ENCODE results near the gene PTPRT.

The PTPRT gene

GRCh38 chr20:42309050-42309449 is 880.7 kb downstream of the PTPRT start:
- H3K4me3 ChIP-seq (ENCODE audit: low read length in 2 of 2): no peak overlapping the region
- H3K9me3 ChIP-seq (ENCODE audit: control insufficient read depth in 2 of 2, low read length in 2 of 2): no peaks in the 10 kb centered on the region
- H3K36me3 ChIP-seq (ENCODE audit: control insufficient read depth in 2 of 2, insufficient read depth in 2 of 2, low read length in 2 of 2): no peaks in the 10 kb centered on the region
- H3K27me3 ChIP-seq (ENCODE audit: control insufficient read depth in 2 of 2, insufficient read depth in 2 of 2, low read length in 2 of 2): no peaks in the 10 kb centered on the region
- no peaks in the 10 kb centered on the region for H3K4me1 ChIP-seq (ENCODE audit: control insufficient read depth in 2 of 2, insufficient read depth in 2 of 2, low read length in 2 of 2)
- H3K9ac ChIP-seq (ENCODE audit: low read depth in 1 of 2, low read length in 2 of 2): no peak overlapping the region
- no peak overlapping the region for H3K27ac ChIP-seq (ENCODE audit: low read depth in 2 of 2, low read length in 2 of 2)

- H3K4me1 ChIP-seq (ENCODE audit: control insufficient read depth in 2 of 2, insufficient read depth in 2 of 2, low read length in 2 of 2): no peaks in the 10 kb centered on the region
- H3K9me3 ChIP-seq (ENCODE audit: control insufficient read depth in 2 of 2, low read length in 2 of 2): no peaks in the 10 kb centered on the region
- H3K36me3 ChIP-seq (ENCODE audit: control insufficient read depth in 2 of 2, insufficient read depth in 2 of 2, low read length in 2 of 2): no peaks in the 10 kb centered on the region
- H3K27me3 ChIP-seq (ENCODE audit: control insufficient read depth in 2 of 2, insufficient read depth in 2 of 2, low read length in 2 of 2): no peaks in the 10 kb centered on the region
- H3K27ac ChIP-seq (ENCODE audit: low read depth in 2 of 2, low read length in 2 of 2): no peak overlapping the region
- H3K4me3 ChIP-seq (ENCODE audit: low read length in 2 of 2): no peak overlapping the region
- H3K9ac ChIP-seq (ENCODE audit: low read depth in 1 of 2, low read length in 2 of 2): no peak overlapping the region
Measured at GRCh38 chr20:42308171-42308570, 881.5 kb downstream of the PTPRT start.

- Histone ChIP-seq H3K4me1 (ENCODE audit: control insufficient read depth in 2 of 2, insufficient read depth in 2 of 2, low read length in 2 of 2) (no peaks in the 10 kb centered on the region), H3K27me3 (ENCODE audit: control insufficient read depth in 2 of 2, insufficient read depth in 2 of 2, low read length in 2 of 2) (no peaks in the 10 kb centered on the region), H3K9ac (ENCODE audit: low read depth in 1 of 2, low read length in 2 of 2) (no peak overlapping the region), H3K27ac (ENCODE audit: low read depth in 2 of 2, low read length in 2 of 2) (no peak overlapping the region), H3K36me3 (ENCODE audit: control insufficient read depth in 2 of 2, insufficient read depth in 2 of 2, low read length in 2 of 2) (no peaks in the 10 kb centered on the region), H3K4me3 (ENCODE audit: low read length in 2 of 2) (no peak overlapping the region), H3K9me3 (ENCODE audit: control insufficient read depth in 2 of 2, low read length in 2 of 2) (no peaks in the 10 kb centered on the region)
Measured at GRCh38 chr20:42295592-42295991, 894.1 kb downstream of the PTPRT start.

- Histone ChIP-seq H3K4me3 (ENCODE audit: low read length in 2 of 2) (no peak overlapping the region), H3K36me3 (ENCODE audit: control insufficient read depth in 2 of 2, insufficient read depth in 2 of 2, low read length in 2 of 2) (no peaks in the 10 kb centered on the region), H3K9ac (ENCODE audit: low read depth in 1 of 2, low read length in 2 of 2) (no peak overlapping the region), H3K4me1 (ENCODE audit: control insufficient read depth in 2 of 2, insufficient read depth in 2 of 2, low read length in 2 of 2) (no peaks in the 10 kb centered on the region), H3K27me3 (ENCODE audit: control insufficient read depth in 2 of 2, insufficient read depth in 2 of 2, low read length in 2 of 2) (no peaks in the 10 kb centered on the region), H3K27ac (ENCODE audit: low read depth in 2 of 2, low read length in 2 of 2) (no peak overlapping the region), H3K9me3 (ENCODE audit: control insufficient read depth in 2 of 2, low read length in 2 of 2) (no peaks in the 10 kb centered on the region)
Measured at GRCh38 chr20:42294976-42295375, 894.7 kb downstream of the PTPRT start.

GRCh38 chr20:42281801-42282200 is 907.9 kb downstream of the PTPRT start:
- Histone ChIP-seq H3K27ac (ENCODE audit: low read depth in 2 of 2, low read length in 2 of 2) (no peak overlapping the region), H3K27me3 (ENCODE audit: control insufficient read depth in 2 of 2, insufficient read depth in 2 of 2, low read length in 2 of 2) (no peaks in the 10 kb centered on the region), H3K36me3 (ENCODE audit: control insufficient read depth in 2 of 2, insufficient read depth in 2 of 2, low read length in 2 of 2) (no peaks in the 10 kb centered on the region)

GRCh38 chr20:42276718-42277602 is 912.7 kb downstream of the PTPRT start:
- Histone ChIP-seq H3K36me3 (ENCODE audit: control insufficient read depth in 2 of 2, insufficient read depth in 2 of 2, low read length in 2 of 2) (no peaks in the 10 kb centered on the region), H3K4me1 (ENCODE audit: control insufficient read depth in 2 of 2, insufficient read depth in 2 of 2, low read length in 2 of 2) (no peaks in the 10 kb centered on the region), H3K9ac (ENCODE audit: low read depth in 1 of 2, low read length in 2 of 2) (no peak overlapping the region), H3K9me3 (ENCODE audit: control insufficient read depth in 2 of 2, low read length in 2 of 2) (no peaks in the 10 kb centered on the region), H3K27ac (ENCODE audit: low read depth in 2 of 2, low read length in 2 of 2) (no peak overlapping the region), H3K27me3 (ENCODE audit: control insufficient read depth in 2 of 2, insufficient read depth in 2 of 2, low read length in 2 of 2) (no peaks in the 10 kb centered on the region), H3K4me3 (ENCODE audit: low read length in 2 of 2) (no peak overlapping the region)

More at GRCh38 chr20:42281801-42282200, 907.9 kb downstream of the PTPRT start:
- Histone ChIP-seq H3K9ac (ENCODE audit: low read depth in 1 of 2, low read length in 2 of 2) (no peak overlapping the region), H3K9me3 (ENCODE audit: control insufficient read depth in 2 of 2, low read length in 2 of 2) (no peaks in the 10 kb centered on the region), H3K4me3 (ENCODE audit: low read length in 2 of 2) (no peak overlapping the region), H3K4me1 (ENCODE audit: control insufficient read depth in 2 of 2, insufficient read depth in 2 of 2, low read length in 2 of 2) (no peaks in the 10 kb centered on the region)

GRCh38 chr20:42274986-42275385 is 914.7 kb downstream of the PTPRT start:
- no peaks in the 10 kb centered on the region for H3K4me1 ChIP-seq (ENCODE audit: control insufficient read depth in 2 of 2, insufficient read depth in 2 of 2, low read length in 2 of 2)
- H3K27ac ChIP-seq (ENCODE audit: low read depth in 2 of 2, low read length in 2 of 2): no peak overlapping the region
- H3K36me3 ChIP-seq (ENCODE audit: control insufficient read depth in 2 of 2, insufficient read depth in 2 of 2, low read length in 2 of 2): no peaks in the 10 kb centered on the region
- no peaks in the 10 kb centered on the region for H3K27me3 ChIP-seq (ENCODE audit: control insufficient read depth in 2 of 2, insufficient read depth in 2 of 2, low read length in 2 of 2)
- no peak overlapping the region for H3K4me3 ChIP-seq (ENCODE audit: low read length in 2 of 2)
- no peaks in the 10 kb centered on the region for H3K9me3 ChIP-seq (ENCODE audit: control insufficient read depth in 2 of 2, low read length in 2 of 2)
- no peak overlapping the region for H3K9ac ChIP-seq (ENCODE audit: low read depth in 1 of 2, low read length in 2 of 2)

- H3K36me3 ChIP-seq (ENCODE audit: control insufficient read depth in 2 of 2, insufficient read depth in 2 of 2, low read length in 2 of 2): no peaks in the 10 kb centered on the region
- no peaks in the 10 kb centered on the region for H3K4me1 ChIP-seq (ENCODE audit: control insufficient read depth in 2 of 2, insufficient read depth in 2 of 2, low read length in 2 of 2)
- H3K27ac ChIP-seq (ENCODE audit: low read depth in 2 of 2, low read length in 2 of 2): no peak overlapping the region
- H3K9ac ChIP-seq (ENCODE audit: low read depth in 1 of 2, low read length in 2 of 2): no peak overlapping the region
- no peaks in the 10 kb centered on the region for H3K9me3 ChIP-seq (ENCODE audit: control insufficient read depth in 2 of 2, low read length in 2 of 2)
- H3K4me3 ChIP-seq (ENCODE audit: low read length in 2 of 2): no peak overlapping the region
- H3K27me3 ChIP-seq (ENCODE audit: control insufficient read depth in 2 of 2, insufficient read depth in 2 of 2, low read length in 2 of 2): no peaks in the 10 kb centered on the region
Measured at GRCh38 chr20:42272516-42272915, 917.2 kb downstream of the PTPRT start.

- no peak overlapping the region for H3K27ac ChIP-seq (ENCODE audit: low read depth in 2 of 2, low read length in 2 of 2)
- no peaks in the 10 kb centered on the region for H3K9me3 ChIP-seq (ENCODE audit: control insufficient read depth in 2 of 2, low read length in 2 of 2)
- H3K4me1 ChIP-seq (ENCODE audit: control insufficient read depth in 2 of 2, insufficient read depth in 2 of 2, low read length in 2 of 2): no peaks in the 10 kb centered on the region
- no peaks in the 10 kb centered on the region for H3K36me3 ChIP-seq (ENCODE audit: control insufficient read depth in 2 of 2, insufficient read depth in 2 of 2, low read length in 2 of 2)
- no peak overlapping the region for H3K4me3 ChIP-seq (ENCODE audit: low read length in 2 of 2)
- H3K9ac ChIP-seq (ENCODE audit: low read depth in 1 of 2, low read length in 2 of 2): no peak overlapping the region
- no peaks in the 10 kb centered on the region for H3K27me3 ChIP-seq (ENCODE audit: control insufficient read depth in 2 of 2, insufficient read depth in 2 of 2, low read length in 2 of 2)
Measured at GRCh38 chr20:42270539-42270938, 919.2 kb downstream of the PTPRT start.

GRCh38 chr20:42267793-42268384 is 921.8 kb downstream of the PTPRT start:
- no peak overlapping the region for H3K9ac ChIP-seq (ENCODE audit: low read depth in 1 of 2, low read length in 2 of 2)
- H3K36me3 ChIP-seq (ENCODE audit: control insufficient read depth in 2 of 2, insufficient read depth in 2 of 2, low read length in 2 of 2): no peaks in the 10 kb centered on the region
- no peaks in the 10 kb centered on the region for H3K9me3 ChIP-seq (ENCODE audit: control insufficient read depth in 2 of 2, low read length in 2 of 2)
- no peaks in the 10 kb centered on the region for H3K27me3 ChIP-seq (ENCODE audit: control insufficient read depth in 2 of 2, insufficient read depth in 2 of 2, low read length in 2 of 2)
- H3K4me1 ChIP-seq (ENCODE audit: control insufficient read depth in 2 of 2, insufficient read depth in 2 of 2, low read length in 2 of 2): no peaks in the 10 kb centered on the region
- H3K27ac ChIP-seq (ENCODE audit: low read depth in 2 of 2, low read length in 2 of 2): no peak overlapping the region
- no peak overlapping the region for H3K4me3 ChIP-seq (ENCODE audit: low read length in 2 of 2)
